HG03045 (cell line): ENCODE results near the gene ZPBP2.
"Not testable (repeated sequence)": the region's sequence is repeated elsewhere in the genome, so short reads cannot be mapped to it uniquely, and the experiment has no call there.

Experiments used
- ATAC-seq: cut with Tn5 transposase; IDR thresholded peaks from one replicate; pipeline ENCODE4 v1.9.1; 2021; ENCODE audit warnings: mild to moderate bottlenecking, moderate library complexity; ENCODE audit not compliant: unreplicated experiment

ZPBP2 gene

GRCh38 chr17:39867880-39868553 is at the start of gene ZPBP2:
TSS of gene ZPBP2 (plus strand) at chr17:39868202. CDS start at chr17:39868355, 153 bp downstream.
- no peak for ATAC-seq

GRCh38 chr17:39818358-39819000 is 49.5 kb upstream of the ZPBP2 start:
- ATAC-seq, result no peak

- ATAC-seq, result no peak
Observed at GRCh38 chr17:39820541-39820940, 47.5 kb upstream of the ZPBP2 start.

- ATAC-seq, result no peak
Observed at GRCh38 chr17:39820987-39821386, 47.0 kb upstream of the ZPBP2 start.

- ATAC-seq, result no peak
Observed at GRCh38 chr17:39822051-39822451, 46.0 kb upstream of the ZPBP2 start.

GRCh38 chr17:39823407-39824054 is 44.5 kb upstream of the ZPBP2 start:
- no peak for ATAC-seq

- no peak for ATAC-seq
Observed at GRCh38 chr17:39826334-39826733, 41.7 kb upstream of the ZPBP2 start.

- ATAC-seq, result no peak
Observed at GRCh38 chr17:39828443-39828842, 39.6 kb upstream of the ZPBP2 start.

GRCh38 chr17:39831588-39831987 is 36.4 kb upstream of the ZPBP2 start:
- no peak for ATAC-seq

- ATAC-seq, result no peak
Observed at GRCh38 chr17:39834017-39834416, 34.0 kb upstream of the ZPBP2 start.

- ATAC-seq, result no peak
Observed at GRCh38 chr17:39835038-39835786, 32.8 kb upstream of the ZPBP2 start.

GRCh38 chr17:39836117-39836516 is 31.9 kb upstream of the ZPBP2 start:
- no peak for ATAC-seq

- ATAC-seq, result no peak
Observed at GRCh38 chr17:39838057-39838456, 29.9 kb upstream of the ZPBP2 start.

GRCh38 chr17:39838784-39839183 is 29.2 kb upstream of the ZPBP2 start:
- ATAC-seq, result no peak

- ATAC-seq, result no peak
Observed at GRCh38 chr17:39841134-39841683, 26.8 kb upstream of the ZPBP2 start.

- no peak for ATAC-seq
Observed at GRCh38 chr17:39845052-39845846, 22.8 kb upstream of the ZPBP2 start.

GRCh38 chr17:39846205-39846604 is 21.8 kb upstream of the ZPBP2 start:
- no peak for ATAC-seq

- no peak for ATAC-seq
Observed at GRCh38 chr17:39848600-39848999, 19.4 kb upstream of the ZPBP2 start.

GRCh38 chr17:39850186-39850585 is 17.8 kb upstream of the ZPBP2 start:
- not testable (repeated sequence) for ATAC-seq

- ATAC-seq, result no peak
Observed at GRCh38 chr17:39852239-39852638, 15.8 kb upstream of the ZPBP2 start.
